ENCODE results near the gene RCC1. TPM values are rescaled to one million over a fixed set of nuclear protein-coding genes. Genes with fewer than 3 reads are reported as not detected.
A peak's percentile ranks its signal among the peaks of the same experiment; 100 is the strongest.

RCC1 gene
- total and polyA plus RNA-seq, 2 donors (not counting 3 experiments of a cell fraction or from before 2014, with no cell fraction given) = 37.1 to 77.7 TPM

- peak overlapping the region; percentile 75 for H3K9ac ChIP-seq (replicated peaks; ENCODE audit: extremely low read depth, insufficient read depth, low read length)
- H4K20me1 ChIP-seq (replicated peaks; ENCODE audit: control insufficient read depth, extremely low read depth, insufficient read depth, low read length) = no peaks in the 10 kb centered on the region
- dilution Hi-C loops (cut with MboI; ENCODE audit: extremely low pct_ligation_motif_present, low sequenced_read_pairs) = no loop called here
- H3K4me1 ChIP-seq (ENCODE audit: control insufficient read depth, extremely low read depth, insufficient read depth, low read length) = peaks cover 14% of the 10 kb centered on the region
- peak overlapping the region; percentile 21 for H2AFZ ChIP-seq (ENCODE audit: low read depth, low read length)
- no peaks in the 10 kb centered on the region for H3K9me1 ChIP-seq (replicated peaks; ENCODE audit: control insufficient read depth, extremely low read depth, insufficient read depth, low read length)
- CTCF ChIA-PET = interaction anchor here (0.6 to 2.6 kb wide), 13 partner anchors 9 to 358 kb away, joined by 3 to 53 read pairs (median 4); partner anchors contain the start of genes RCC1 and TRNAU1AP
- no peaks in the 10 kb centered on the region for H3K36me3 ChIP-seq (ENCODE audit: control insufficient read depth in 2 of 2, extremely low read depth in 1 of 2, insufficient read depth in 2 of 2, low read length in 2 of 2)
- H3K4me2 ChIP-seq (ENCODE audit: insufficient read depth, low read length) = peak overlapping the region; percentile 92
- H3K9me3 ChIP-seq (replicated peaks; ENCODE audit: control insufficient read depth, insufficient read depth, low read length) = no peaks in the 10 kb centered on the region
- H3K27ac ChIP-seq (ENCODE audit: insufficient read depth, low read depth, low read length) = peak overlapping the region; percentile 46
- TF ChIP-seq, protein P1, sequence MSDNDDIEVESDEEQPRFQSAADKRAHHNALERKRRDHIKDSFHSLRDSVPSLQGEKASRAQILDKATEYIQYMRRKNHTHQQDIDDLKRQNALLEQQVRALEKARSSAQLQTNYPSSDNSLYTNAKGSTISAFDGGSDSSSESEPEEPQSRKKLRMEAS (IDR thresholded peaks at IDR 0.05; ENCODE audit: insufficient read depth, insufficient read length) = no peak
- TF ChIP-seq POLR2A (IDR thresholded peaks at IDR 0.05; ENCODE audit: low read depth, low read length) (no peak), JUN (IDR thresholded peaks at IDR 0.05; ENCODE audit: borderline replicate concordance, insufficient read depth, insufficient read length, low read depth) (no peak), GATA2 (IDR thresholded peaks at IDR 0.05; ENCODE audit: insufficient read depth, insufficient read length, low read depth, low read length) (no peak), POLR2AphosphoS5 (IDR thresholded peaks at IDR 0.05; ENCODE audit: insufficient read depth, low read depth, low read length) (no peak), EZH2 (IDR thresholded peaks at IDR 0.05; ENCODE audit: borderline replicate concordance, low read depth, low read length, severe bottlenecking) (no peak), FOS (IDR thresholded peaks at IDR 0.05; ENCODE audit: borderline replicate concordance, insufficient read depth, low read length) (no peak), MYC (IDR thresholded peaks at IDR 0.05; ENCODE audit: low read depth, low read length) (no peak)
- TF ChIP-seq, protein P2, sequence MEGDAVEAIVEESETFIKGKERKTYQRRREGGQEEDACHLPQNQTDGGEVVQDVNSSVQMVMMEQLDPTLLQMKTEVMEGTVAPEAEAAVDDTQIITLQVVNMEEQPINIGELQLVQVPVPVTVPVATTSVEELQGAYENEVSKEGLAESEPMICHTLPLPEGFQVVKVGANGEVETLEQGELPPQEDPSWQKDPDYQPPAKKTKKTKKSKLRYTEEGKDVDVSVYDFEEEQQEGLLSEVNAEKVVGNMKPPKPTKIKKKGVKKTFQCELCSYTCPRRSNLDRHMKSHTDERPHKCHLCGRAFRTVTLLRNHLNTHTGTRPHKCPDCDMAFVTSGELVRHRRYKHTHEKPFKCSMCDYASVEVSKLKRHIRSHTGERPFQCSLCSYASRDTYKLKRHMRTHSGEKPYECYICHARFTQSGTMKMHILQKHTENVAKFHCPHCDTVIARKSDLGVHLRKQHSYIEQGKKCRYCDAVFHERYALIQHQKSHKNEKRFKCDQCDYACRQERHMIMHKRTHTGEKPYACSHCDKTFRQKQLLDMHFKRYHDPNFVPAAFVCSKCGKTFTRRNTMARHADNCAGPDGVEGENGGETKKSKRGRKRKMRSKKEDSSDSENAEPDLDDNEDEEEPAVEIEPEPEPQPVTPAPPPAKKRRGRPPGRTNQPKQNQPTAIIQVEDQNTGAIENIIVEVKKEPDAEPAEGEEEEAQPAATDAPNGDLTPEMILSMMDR (IDR thresholded peaks at IDR 0.05; ENCODE audit: extremely low read depth in 1 of 2, insufficient read depth in 1 of 2, low read depth in 1 of 2, low read length in 2 of 2) = no peak
- FAIRE-seq (peak; percentile 64), DNase-seq (ENCODE audit: low read depth, low spot score) (no peak)
- H3K4me3 ChIP-seq (replicated peaks in 1 of 3; ENCODE audit: insufficient read depth in 1 of 3, low read depth in 1 of 3, low read length in 3 of 3) = peak overlapping the region; percentile 22 to 73 (median 52)
- POLR2A ChIA-PET = interaction anchor here (0.7 to 1.1 kb wide), 2 partner anchors 13 to 81 kb away, joined by 3 read pairs; partner anchors contain the start of gene RCC1
- intact Hi-C loops (cut with micrococcal nuclease) = loop anchor here (1.0 to 5.0 kb wide), 6 partner anchors 34 to 358 kb away; partner anchors contain the start of genes TAF12, TRNAU1AP and YTHDF2
- BruUV-seq (replicated peaks) = TSS peak; percentile 7
- H3K79me2 ChIP-seq (ENCODE audit: control insufficient read depth, insufficient read depth, low read length) = peaks cover 47% of the 10 kb centered on the region
- H3K27me3 ChIP-seq (ENCODE audit: control insufficient read depth in 2 of 2, insufficient read depth in 2 of 2, low read length in 2 of 2) = no peaks in the 10 kb centered on the region
These were observed 13.0 kb downstream of the RCC1 start for GRCh38 chr1:28518745-28519341.

Measured in endothelial cell of umbilical vein (primary cell).